Kidney capillary endothelial cell (primary cell): ENCODE measurements around the gene LAMA3.

ENCODE experiments used
- DNase-seq: peaks from one replicate; pipeline ENCODE4 v3.0.0-alpha.2; 2018; ENCODE audit warnings: low spot score

LAMA3 gene

DNA sequence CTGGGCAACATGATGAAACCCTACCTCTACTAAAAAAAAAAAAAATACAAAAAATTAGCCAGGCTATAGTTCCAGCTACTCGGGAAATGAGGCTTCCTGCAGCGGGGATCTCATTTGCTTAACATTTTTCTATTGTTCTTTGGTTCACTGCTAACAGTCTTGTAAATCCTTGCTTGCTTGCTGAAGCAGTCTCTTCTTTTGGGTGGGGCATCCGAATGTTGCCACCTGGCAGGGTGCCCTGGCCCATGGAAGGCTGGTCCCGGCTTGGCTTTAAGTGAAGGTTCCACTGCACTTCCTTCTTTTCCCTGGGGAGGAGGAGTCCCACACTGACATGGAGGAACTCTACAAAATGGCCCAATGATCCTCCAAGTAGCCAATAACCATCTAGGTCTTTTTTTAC is 20.5 kb upstream of the LAMA3 start:
- no peak for DNase-seq

DNA sequence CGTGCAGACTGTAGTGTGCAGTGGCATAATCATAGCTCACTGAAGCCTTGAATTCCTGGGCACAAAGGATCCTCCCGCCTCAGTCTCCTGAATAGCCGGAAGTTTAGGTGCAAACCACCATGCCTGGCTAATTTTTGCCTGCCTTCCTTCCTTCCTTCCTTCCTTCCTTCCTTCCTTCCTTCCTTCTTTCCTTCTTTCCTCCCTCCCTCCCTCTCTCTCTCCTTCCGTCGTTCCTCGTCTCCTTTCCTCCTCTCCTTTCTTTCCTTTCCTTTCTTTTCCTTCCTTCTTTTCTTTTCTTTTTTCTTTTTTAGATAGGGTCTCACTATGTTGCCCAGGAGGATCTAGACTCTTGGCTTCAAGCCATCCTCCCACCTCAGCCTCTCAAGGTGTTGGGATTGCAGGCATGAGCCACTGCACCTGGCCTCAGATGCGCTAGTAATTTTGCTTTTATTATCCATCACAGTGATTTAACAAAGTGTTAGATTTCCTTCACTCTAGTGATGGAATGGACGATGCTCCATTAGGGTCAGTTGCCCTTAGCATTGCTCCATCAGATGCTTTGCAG is 20.0 kb upstream of the LAMA3 start:
- no peak for DNase-seq

- no peak for DNase-seq
Observed at GRCh38 chr18:23669804-23670405, 19.3 kb upstream of the LAMA3 start.

- DNase-seq: no peak
Observed at GRCh38 chr18:23671564-23671963, 17.7 kb upstream of the LAMA3 start.

- DNase-seq: no peak
Observed at GRCh38 chr18:23673725-23674124, 15.5 kb upstream of the LAMA3 start.

GRCh38 chr18:23675236-23675635 is 14.0 kb upstream of the LAMA3 start:
- no peak for DNase-seq

DNA sequence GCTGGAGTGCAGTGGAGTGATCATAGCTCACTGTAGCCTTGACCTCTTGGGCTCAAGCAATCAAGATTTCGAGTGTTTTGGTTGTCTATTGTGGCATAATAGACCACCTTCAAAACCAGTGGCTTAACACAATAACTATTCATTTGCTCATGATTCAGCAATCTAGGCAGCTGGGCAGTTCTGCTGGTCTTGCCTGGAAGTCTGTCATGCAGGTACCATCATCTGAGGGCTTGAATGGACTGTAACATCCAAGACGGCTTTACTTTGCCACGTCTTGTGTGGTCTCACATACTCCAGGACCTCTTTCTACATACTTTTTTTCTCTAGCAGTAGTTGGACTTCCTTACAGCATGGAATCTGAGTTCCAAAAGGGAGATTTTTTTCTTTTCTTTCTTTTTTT is 13.4 kb upstream of the LAMA3 start:
- no peak for DNase-seq

DNA sequence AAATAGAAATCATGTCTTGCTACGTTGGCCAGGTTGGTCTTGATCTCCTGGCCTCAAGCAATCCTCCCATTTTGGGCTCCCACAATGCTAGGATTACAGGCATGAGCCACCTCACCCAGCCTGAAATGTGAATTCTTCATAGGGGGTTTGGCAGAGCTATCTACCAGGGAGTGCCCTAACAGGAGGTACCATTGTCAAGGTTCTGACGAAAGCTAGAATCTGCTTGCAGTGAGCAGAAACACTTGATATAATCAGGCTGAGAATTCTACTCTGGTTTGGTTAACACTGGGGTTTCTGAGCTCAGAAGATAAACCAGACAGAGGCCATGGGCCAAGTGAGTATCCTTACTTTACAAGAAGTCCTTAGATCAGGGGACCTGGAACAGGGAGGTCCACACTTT is 7.2 kb upstream of the LAMA3 start:
- no peak for DNase-seq

GRCh38 chr18:23682472-23682871 is 6.8 kb upstream of the LAMA3 start:
- no peak for DNase-seq

- no peak for DNase-seq
Observed at GRCh38 chr18:23683155-23683554, 6.1 kb upstream of the LAMA3 start.

GRCh38 chr18:23683671-23684070 is 5.6 kb upstream of the LAMA3 start:
- DNase-seq: no peak

DNA sequence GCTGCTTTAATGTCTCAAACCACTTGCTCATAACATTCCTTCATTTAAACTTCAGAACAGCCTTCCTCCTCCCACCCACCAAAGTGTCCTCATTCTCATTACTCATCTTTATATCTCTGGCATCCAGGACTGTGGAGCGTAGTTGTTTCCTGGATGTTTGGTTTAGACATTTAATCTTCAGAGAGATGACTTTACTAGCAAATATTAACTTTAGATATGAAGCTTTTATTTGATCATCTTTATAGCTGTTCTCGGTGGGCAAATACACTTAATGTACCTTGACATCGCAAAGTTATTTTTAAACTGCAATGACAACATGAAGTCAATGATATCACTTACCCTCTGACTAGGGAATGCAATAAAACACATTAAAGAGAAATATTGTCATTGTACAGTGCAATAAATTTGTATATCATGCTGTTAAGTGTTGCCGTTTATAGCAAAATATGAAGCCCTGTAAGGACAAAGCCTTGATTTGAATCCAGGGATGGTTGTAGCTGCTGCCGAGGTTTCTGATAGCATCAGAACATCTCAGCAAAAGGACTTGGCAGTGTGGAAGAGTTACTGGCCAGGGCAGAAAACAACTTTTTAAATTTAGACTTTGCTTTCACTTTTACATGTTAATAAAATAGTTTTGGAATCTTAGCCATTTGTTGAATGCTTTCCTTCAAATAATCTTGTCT is 4.6 kb upstream of the LAMA3 start:
- DNase-seq: no peak

DNA sequence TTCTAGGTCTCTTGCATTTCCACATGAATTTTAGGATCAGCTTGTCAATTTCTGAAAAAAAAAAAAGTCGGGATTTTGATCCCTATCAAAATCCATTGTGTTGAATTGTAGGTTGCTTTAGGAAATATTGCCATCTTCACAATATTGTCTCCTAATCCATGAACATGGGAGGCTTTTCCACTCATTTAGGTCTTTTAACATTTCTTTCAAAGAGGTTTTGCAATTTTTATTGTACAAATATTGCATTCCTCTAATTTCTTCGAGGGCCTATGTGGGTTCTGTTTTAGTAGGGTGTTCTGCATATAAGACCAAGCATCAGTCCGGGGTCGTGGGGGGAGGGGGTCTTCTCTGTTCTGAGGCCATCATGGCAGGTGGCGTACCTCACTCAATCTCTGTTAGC is 725 bp upstream of the LAMA3 start:
- no peak for DNase-seq

GRCh38 chr18:23689616-23690504 is 607 bp downstream of the LAMA3 start:
- no peak for DNase-seq

- DNase-seq: no peak
Observed at GRCh38 chr18:23690505-23691068, 1.3 kb downstream of the LAMA3 start.

- DNase-seq: no peak
Observed at GRCh38 chr18:23693846-23694245, 4.6 kb downstream of the LAMA3 start.

DNA sequence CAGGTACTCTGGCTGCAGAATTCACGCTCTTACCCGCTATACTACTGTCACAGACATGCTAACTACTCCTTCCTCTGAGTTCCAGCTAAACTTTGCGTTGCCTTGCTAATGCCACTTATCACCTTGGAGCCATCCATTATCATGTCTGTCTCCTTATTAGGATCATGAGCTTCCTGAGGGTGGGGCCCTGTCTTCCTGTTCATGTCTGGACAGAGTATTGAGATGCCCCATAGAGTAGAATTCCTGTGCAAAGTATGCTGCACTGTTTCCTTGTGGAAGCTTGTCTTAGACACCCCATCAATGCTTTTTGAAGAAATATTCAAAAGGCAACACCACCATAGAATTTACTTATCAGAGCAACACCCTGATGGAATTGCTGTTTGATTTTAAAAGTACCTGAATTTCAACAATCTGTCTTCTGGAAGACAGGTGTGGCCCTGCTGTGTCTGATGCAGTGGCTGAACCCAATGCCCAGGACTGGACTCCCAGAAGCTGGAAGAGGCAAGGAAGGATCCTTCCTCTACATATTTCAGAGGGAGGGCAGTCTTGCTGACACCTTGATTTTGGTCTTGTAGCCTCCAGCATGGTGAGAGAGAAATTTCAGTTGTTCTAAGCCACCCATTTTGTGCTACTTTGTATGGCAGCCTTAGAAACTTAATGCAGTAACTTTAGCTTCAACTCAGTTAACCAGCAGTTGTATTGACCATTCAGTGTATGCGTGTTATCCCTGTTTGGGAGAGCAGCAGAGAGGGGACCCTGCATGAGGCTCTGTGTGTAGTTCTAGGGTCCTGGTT is 5.6 kb downstream of the LAMA3 start:
- no peak for DNase-seq

GRCh38 chr18:23701017-23701416 is 11.8 kb downstream of the LAMA3 start:
- no peak for DNase-seq

DNA sequence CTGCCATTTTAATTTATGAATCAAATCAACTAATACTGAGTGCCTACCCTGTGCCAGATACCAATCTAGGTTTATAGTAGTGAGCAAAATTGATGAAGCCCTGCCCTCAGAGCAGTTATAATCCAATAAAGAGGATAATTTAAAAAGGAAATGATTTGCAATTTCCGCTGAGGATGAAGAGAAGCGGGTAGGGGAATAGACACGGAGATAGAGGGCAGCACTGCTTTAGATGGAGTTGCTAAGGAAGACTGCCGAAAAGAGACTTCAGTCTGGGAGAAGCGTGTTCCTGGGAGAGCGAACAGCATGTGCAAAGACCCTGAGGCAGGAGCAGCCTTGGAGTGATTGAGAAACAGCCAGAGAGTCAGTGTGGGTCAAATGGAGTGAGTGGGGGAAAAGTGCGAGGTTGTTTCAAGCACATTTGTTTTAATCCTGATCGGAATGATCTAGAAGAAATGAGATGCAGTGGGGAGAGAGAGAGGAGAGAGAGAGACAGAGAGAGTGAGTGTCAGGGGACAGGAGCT is 12.4 kb downstream of the LAMA3 start:
- DNase-seq: no peak

- DNase-seq: no peak
Observed at GRCh38 chr18:23702606-23703005, 13.4 kb downstream of the LAMA3 start.
